Hematopoietic multipotent progenitor cell treated with erythropoietin and hydrocortisone succinate and interleukin-3 and kit ligand, for 8 days (in vitro differentiated cells): ENCODE measurements around the gene SEPTIN12.

Experiments used
- DNase-seq: peaks from one replicate; pipeline ENCODE4 v3.0.0-alpha.2; 2015

SEPTIN12 gene

GRCh38 chr16:4783951-4784336 is 4.2 kb downstream of the SEPTIN12 start:
- DNase-seq: no peak

- no peak for DNase-seq
These were observed 4.7 kb downstream of the SEPTIN12 start for GRCh38 chr16:4783251-4783950.

- no peak for DNase-seq
These were observed 7.9 kb downstream of the SEPTIN12 start for GRCh38 chr16:4780235-4780634.

GRCh38 chr16:4778050-4778392 is 10.1 kb downstream of the SEPTIN12 start:
- no peak for DNase-seq

DNA sequence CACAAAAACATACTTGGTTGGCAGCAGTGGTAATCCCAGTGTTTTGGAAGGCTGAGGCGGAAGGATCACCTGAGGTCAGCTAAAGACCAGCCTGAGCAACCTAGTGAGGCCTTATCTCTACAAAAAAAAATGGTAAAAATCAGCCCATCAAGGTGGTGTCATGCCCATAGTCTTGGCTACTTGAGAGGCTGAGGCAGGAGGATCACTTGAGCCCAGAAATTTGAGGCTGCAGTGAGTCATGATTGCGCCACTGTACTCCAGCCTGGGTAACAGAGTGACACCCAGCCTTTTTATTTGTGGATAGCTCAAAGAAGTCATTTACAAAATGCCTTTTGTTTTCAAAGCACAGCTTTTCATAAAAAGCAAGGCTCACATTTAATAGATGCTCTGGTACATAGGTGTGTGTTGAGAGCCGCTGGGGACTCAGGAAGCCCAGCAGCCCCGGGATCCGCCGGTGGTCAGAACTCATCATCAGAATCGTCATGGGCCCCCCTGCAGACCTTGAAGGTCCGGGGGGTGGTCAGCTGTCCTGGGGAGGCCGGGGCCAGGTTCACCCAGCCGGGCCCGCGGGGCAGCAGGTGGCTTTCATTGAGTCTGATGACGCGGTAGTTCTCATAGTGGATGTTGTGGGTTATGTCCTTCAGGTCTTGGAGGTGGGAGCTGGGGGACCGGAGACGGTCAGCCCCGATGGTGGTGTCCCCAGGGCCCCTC is 10.7 kb downstream of the SEPTIN12 start:
- DNase-seq: no peak

DNA sequence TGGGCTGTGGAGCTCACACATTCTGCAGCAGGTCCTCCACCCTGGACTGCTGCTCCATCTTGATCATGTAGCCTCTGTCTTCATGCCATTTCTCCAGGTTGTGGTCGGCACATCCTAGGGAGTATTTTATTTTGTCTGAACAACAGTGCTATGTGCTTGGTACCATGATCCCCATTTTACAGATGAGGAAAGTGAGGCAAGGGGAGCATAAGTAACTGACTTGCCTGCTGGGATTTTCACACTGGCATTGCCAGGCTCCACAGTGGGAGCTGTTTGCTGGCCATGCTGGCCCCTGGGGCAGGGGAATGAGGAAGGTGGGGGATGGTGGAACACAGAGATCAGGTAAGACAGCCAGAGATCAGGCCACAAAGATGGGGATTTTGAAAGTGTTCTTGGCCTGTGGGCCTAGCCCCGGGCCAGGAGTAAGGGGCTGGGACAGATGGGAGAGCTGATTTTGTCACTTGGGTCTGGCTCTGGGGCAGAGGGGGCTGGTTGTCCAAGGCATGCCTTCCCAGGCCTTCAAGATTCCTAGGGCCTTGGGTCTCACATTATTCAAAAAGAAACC is 11.9 kb downstream of the SEPTIN12 start:
- no peak for DNase-seq

DNA sequence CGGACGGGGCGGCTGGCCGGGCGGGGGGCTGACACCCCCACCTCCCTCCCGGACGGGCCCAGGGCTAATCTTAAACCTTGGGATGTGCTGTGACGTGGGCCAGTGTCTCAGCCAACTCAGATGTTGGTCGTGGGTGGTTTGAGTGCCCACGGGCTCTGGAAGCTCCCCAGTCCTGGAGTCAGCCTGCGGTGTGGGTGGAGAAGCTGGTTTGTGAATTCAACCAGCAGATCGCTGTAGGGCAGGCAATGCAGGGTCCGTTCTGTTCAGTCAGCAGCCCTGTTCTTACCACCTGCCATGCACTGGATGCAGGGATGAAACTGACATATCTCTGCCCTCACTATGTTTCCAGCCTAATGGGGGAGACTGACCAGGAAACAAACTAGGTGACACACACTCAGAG is 13.1 kb downstream of the SEPTIN12 start:
- no peak for DNase-seq

DNA sequence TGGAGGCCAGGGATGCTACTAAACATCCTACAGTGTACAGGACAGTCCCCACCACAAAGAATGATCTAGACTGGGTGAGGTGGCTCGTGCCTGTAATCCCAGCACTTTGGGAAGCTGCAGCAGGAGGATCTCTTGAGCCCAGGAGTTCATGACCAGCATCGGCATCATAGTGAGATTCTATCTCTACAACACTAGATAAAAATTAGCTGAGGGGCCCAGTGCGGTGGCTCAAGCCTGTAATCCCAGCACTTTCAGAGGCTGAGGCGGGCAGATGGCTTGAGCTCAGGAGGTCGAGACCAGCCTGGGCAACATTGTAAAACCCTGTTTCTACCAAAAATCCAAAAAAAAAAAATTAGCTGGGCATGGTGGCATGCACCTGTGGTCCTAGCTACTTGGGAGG is 15.8 kb downstream of the SEPTIN12 start:
- DNase-seq: no peak

GRCh38 chr16:4771646-4772045 is 16.5 kb downstream of the SEPTIN12 start:
- no peak for DNase-seq

DNA sequence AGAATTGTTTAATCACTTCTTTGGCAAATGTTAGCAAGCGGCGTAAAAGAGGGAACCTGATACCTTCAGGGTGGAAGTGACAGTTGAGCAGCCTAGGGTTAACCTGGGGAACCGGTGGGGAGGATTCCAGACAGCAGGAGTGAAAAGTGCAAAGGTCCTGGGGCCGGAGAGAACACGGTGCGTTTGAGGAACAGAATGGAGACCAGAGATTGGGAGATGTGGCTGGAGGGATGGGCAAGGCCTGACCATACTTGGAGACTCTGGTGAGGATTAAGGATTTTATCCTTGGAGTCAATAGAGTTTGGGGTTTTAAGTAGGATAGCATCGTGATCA is 18.9 kb downstream of the SEPTIN12 start:
- DNase-seq: no peak

GRCh38 chr16:4768549-4769305 is 19.4 kb downstream of the SEPTIN12 start:
- DNase-seq: peak; percentile 95

- DNase-seq: no peak
These were observed 20.1 kb downstream of the SEPTIN12 start for GRCh38 chr16:4767872-4768548.

- DNase-seq: peak; percentile 95
These were observed 21.1 kb downstream of the SEPTIN12 start, which contains the start of gene ZNF500 for GRCh38 chr16:4766875-4767628. Gene ZNF500 (minus strand): TSS chr16:4767162. CDS start chr16:4765978, 1,184 bp downstream.

- no peak for DNase-seq
These were observed 22.4 kb downstream of the SEPTIN12 start for GRCh38 chr16:4765511-4766474.

DNA sequence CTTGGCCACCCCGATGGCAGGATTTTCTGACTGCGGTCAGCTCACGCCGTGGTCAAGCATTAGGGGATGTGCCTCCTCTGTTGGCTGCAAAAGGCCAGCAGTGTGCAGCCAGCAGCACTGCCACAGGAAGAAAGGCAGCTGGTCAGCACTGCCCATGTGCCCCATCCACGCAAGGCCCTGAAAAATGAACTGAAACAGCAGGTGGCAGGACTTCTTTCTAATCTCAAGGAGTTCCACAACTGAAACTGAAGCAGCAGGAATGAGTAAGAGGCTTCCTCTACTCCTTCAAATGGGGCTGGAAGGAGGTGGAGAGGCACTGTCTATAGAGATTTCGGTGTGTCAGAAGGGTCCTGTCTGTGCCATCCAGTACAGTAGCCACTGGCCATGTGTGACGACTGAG is 24.4 kb downstream of the SEPTIN12 start:
- DNase-seq: no peak

- DNase-seq: no peak
These were observed 25.9 kb downstream of the SEPTIN12 start for GRCh38 chr16:4762205-4762604.

- no peak for DNase-seq
These were observed 27.8 kb downstream of the SEPTIN12 start for GRCh38 chr16:4760221-4760910.

GRCh38 chr16:4755687-4756086 is 32.5 kb downstream of the SEPTIN12 start:
- no peak for DNase-seq

- no peak for DNase-seq
These were observed 33.3 kb downstream of the SEPTIN12 start for GRCh38 chr16:4754865-4755264.

DNA sequence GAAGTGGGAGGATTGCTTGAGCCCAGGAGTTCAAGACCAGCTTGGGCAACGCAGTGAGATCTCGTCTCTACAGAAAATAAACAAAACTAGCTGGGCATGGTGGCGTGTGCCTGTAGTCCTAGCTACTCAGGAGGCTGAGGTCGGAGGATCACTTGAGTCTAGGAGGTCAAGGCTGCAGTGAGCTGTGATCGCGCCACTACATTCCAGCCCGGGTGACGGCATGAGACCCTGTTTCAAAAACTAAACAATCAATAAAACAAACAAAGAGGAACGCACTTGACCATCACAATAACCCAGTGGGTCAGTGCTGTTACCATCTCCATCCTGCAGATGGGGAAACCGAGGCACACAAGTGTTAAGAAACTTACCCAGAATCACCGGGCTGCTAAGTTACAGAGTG is 34.9 kb downstream of the SEPTIN12 start:
- DNase-seq: no peak
